Stimulated activated CD4-positive, alpha-beta T cell treated with anti-CD3 and anti-CD28 coated beads, Interleukin-2, amount 100 ng/mL, for 24 hours (primary cell): Measurements from ENCODE around the gene ARHGEF10L.

Experiments
- DNase-seq, 2 donors: peaks; one replicate each; pipeline ENCODE4 v3.0.0-alpha.2; 2020

The ARHGEF10L gene

GRCh38 chr1:17639703-17640340, 100.3 kb downstream of the ARHGEF10L start:
- DNase-seq, result no peak

DNA sequence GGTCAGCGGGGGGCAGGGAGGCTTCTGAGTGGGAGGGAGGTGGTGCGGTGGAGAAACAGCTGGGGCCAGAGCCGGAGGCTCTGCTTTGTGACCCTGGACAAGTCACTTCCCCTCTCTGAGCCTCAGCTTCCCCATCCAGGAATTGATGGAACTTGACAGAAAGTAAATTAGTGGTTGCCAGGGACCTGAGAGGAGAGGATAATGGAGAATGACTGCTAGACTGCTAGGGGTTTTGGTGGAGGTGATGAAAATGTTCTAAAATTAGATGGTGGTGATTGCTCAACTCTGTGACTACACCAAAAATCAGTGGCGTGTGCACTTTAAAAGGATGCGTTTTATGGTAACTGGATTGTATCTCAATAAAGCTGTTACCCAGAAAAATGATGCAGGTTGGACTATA, 100.9 kb downstream of the ARHGEF10L start:
- no peak for DNase-seq

DNA sequence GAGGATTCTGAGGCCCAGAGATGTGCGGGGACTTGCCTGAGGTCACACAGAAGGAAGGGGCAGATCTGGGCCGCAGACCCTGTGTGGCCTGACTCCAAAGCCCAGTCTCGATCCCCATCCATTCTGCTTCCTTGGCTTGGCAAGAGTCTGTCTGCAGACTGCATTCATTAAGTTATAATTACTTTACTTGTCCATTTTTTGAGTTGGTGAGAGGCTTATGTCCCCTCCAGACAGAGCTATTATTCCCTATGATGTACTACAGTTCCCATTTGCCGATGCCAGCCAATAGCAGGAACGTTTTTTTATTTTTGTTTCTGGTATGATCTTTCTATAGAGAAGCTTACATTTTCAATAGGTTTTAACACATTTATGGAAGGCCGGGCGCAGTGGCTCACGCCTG, 101.5 kb downstream of the ARHGEF10L start:
- DNase-seq, result no peak

DNA sequence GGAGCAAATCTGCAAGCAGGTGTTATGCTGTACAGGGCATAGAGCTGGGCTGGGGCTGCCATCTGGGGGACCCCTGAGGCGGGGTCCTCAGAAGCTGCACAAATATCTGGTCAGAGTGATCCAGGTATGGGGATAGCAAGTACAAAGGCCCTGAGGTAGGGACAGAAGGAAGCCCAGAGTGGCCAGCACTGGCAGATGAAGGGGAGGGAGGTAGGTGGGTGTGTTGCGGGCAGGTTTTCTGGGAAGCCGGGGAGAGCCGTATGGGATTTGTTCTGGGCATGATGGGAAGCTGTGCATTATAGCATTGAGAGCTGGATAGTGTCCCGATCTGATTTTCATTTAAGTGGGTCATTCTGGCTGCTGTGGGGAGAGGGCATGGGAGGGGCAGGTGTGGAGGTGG, 102.7 kb downstream of the ARHGEF10L start:
- no peak for DNase-seq

DNA sequence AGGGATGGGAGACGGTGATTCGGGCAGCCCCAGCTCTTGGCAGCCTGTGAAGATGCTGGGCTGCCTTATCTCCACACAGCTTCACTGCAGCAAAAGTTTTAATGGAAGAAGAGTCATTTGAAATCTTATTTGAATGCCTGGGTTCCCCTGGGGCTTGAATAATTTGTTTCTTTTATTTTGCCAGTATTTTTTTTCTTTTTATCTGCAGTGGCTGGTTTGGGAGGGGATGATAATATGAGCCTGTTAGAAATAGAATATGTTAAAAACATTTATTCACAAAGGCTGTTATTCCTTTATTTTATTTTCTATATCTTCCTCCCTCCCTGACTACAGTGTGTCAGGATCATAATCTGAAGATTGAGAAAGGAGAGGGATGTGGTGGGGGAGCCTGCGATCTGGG, 103.4 kb downstream of the ARHGEF10L start:
- DNase-seq, result no peak

DNA sequence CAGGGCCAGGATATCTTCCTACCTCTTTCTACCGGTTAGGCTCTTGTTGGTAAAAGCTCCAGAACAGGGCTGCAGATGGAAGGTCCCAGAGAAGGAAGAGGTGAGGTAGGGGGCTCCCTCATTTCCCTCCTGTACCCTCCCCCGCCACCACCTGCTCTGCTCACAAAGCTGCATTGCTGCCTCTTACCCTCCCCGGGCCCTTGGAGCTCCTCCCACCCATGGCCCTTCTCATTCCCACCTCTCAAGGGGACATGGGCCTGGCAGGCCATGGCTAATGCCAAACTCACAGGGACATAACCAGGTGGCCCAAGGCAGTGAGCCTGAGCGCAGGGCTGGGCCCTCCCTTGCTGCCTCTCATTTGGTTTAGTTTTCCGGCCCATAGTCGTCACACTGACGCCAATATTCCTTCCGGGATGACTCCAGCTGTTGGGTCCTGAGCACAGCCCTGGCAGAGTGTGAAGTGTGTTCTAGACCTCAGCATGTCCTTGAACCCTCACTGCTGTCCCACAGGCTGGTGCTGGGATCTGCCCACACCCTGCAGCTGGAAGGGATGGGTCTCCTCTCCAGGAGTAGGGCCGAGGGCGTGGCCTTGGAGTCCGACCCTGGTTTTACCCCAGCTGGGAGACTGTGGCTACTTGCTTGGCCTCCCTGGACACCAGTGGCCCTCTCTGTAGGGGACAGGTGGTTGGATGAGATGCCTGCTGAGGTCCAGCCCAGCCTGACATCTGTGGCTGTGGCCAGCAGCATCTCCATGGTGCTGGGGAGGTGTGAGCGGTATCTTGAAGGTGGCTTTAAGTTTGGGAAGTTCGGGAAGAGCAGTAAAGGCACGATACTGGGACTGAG, 104.6 kb downstream of the ARHGEF10L start:
- no peak for DNase-seq

- DNase-seq, result no peak
These were observed 105.8 kb downstream of the ARHGEF10L start for GRCh38 chr1:17645068-17645911.

- DNase-seq, result no peak
These were observed 107.2 kb downstream of the ARHGEF10L start for GRCh38 chr1:17646444-17647280.

- DNase-seq, result no peak
These were observed 109.1 kb downstream of the ARHGEF10L start for GRCh38 chr1:17648457-17649145.

DNA sequence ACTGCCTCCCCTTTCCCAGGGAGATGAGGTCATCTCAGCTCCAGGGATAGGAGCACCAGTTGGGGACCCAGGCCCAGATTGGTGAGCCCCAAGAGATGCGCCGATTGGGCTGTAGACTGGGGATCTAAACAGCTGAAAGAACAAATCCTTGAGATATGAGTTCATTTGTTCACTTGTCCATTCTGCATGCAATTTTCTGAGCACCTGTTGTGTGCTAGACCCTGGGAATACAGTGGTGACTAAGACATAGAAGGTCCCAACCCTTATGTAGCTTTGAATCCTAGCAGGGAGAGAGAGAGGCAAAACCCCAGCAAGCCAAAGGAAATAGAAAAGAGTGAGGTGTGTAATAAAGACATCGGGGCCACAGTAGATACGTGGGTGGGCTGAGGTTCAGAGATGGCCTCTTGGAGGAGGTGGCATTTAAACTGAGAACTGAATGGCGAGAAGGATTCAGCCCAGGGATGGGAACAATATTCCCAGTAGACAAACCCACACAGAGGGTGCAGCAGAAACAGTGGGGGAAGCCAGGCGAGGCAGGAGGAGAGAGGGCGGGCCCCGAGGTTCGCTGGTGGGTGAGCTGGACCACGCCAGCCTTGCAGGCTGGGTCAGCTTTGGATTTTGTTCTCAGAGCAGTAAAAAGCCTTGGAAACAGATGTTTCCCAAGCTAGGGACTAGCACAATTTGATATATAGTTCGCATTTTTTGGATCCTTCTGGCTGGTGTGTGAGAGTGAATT, 110.0 kb downstream of the ARHGEF10L start:
- DNase-seq, result no peak

- DNase-seq, result no peak
These were observed 113.8 kb downstream of the ARHGEF10L start for GRCh38 chr1:17653276-17653675.

- peak; percentile 27 to 53 for DNase-seq
These were observed 114.3 kb downstream of the ARHGEF10L start for GRCh38 chr1:17653728-17654351.

GRCh38 chr1:17654519-17654918, 115.0 kb downstream of the ARHGEF10L start:
- DNase-seq, result no peak

GRCh38 chr1:17655169-17655568, 115.7 kb downstream of the ARHGEF10L start:
- no peak for DNase-seq

- no peak for DNase-seq
These were observed 116.4 kb downstream of the ARHGEF10L start for GRCh38 chr1:17655922-17656321.

- no peak for DNase-seq
These were observed 117.9 kb downstream of the ARHGEF10L start for GRCh38 chr1:17657436-17657835.

DNA sequence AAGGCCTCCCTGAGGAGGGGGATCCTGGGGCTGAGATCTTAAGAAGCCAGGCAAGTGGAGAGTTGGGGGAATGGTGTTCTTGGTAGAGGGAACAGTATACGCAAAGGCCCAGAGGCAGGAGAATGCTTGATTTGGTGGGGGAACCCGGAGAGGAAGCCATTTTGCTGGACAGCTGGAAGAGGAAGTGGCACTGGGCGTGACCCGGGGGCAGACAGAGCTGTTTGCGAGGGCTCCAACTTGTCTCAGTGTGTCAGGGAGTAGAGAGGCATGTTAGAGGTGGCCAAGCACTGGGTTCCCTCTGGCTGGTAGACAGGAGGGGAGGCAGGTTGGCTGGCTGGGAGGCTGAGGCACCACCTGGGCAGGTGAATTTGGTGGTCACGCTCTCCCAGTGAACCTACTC, 119.3 kb downstream of the ARHGEF10L start:
- no peak for DNase-seq

DNA sequence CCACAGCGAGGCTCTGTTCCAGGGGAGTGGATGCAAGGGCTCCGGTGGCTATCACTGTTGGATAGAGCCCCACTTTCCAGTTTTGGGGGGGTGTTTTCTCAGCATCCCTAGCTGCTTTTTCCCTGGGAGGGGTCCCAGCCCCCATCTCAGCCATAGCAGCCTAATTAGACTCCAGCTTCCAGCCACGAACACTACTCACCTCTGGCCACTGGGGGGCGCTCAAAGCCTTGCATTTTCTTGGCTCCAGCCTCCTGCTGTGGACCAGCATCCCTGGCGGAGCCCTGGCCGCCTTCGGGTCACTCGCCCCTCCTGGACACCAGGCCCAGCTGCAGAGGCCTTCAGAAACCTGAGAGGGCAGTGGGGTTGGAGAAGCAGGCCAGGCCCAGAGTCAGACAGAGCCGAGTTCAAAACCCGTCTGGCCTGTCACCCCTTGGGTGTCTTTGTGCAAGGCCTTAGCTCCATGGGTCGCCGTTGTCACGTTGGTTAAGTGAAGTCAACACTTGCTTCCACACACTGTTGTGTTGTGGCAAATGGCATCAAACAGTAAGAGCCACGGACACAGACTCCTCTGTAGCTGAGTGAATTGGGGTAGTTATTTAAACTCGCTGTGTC, 122.2 kb downstream of the ARHGEF10L start:
- peak; percentile 68 to 76 for DNase-seq

GRCh38 chr1:17662296-17662695, 122.8 kb downstream of the ARHGEF10L start:
- no peak for DNase-seq

GRCh38 chr1:17662786-17663185, 123.3 kb downstream of the ARHGEF10L start:
- DNase-seq, result no peak
